CD4-positive, alpha-beta T cell treated with Interleukin-4 for 1 hour (primary cell): ENCODE results near the gene ZBTB25.

ENCODE experiments used
- DNase-seq, 2 donors: peaks; one replicate each; pipeline ENCODE4 v3.0.0-alpha.2; 2020 to 2022

Gene ZBTB25

GRCh38 chr14:64515053-64515452 is 11.4 kb upstream of the ZBTB25 start:
- DNase-seq = no peak

GRCh38 chr14:64513271-64513670 is 9.6 kb upstream of the ZBTB25 start:
- DNase-seq = no peak

GRCh38 chr14:64510825-64511671 is 7.4 kb upstream of the ZBTB25 start:
- peak; percentile 65 to 80 for DNase-seq

- no peak for DNase-seq
Observed at GRCh38 chr14:64509036-64509435, 5.4 kb upstream of the ZBTB25 start.

- DNase-seq = peak in 1 of 2 donors; percentile 19
Observed at GRCh38 chr14:64508215-64508776, 4.7 kb upstream of the ZBTB25 start.

GRCh38 chr14:64507376-64508156 is 3.9 kb upstream of the ZBTB25 start:
- DNase-seq = peak in 1 of 2 donors; percentile 27

GRCh38 chr14:64506721-64507120 is 3.1 kb upstream of the ZBTB25 start:
- no peak for DNase-seq

- peak; percentile 87 to 89 for DNase-seq
Observed at GRCh38 chr14:64504897-64505794, 1.5 kb upstream of the ZBTB25 start.

GRCh38 chr14:64504310-64504896 is 765 bp upstream of the ZBTB25 start, which contains the start of gene ZBTB1:
ZBTB1 (plus strand) TSS chr14:64504770; CDS start chr14:64521505, 16,735 bp downstream.
- peak; percentile 87 to 89 for DNase-seq

- DNase-seq = peak; percentile 30 to 61
Observed at GRCh38 chr14:64502887-64503433, 678 bp downstream of the ZBTB25 start.

- DNase-seq = peak; percentile 31 to 52
Observed at GRCh38 chr14:64502456-64502855, 1.2 kb downstream of the ZBTB25 start.

- peak in 1 of 2 donors; percentile 63 for DNase-seq
Observed at GRCh38 chr14:64501411-64502171, 2.0 kb downstream of the ZBTB25 start.

GRCh38 chr14:64500088-64500487 is 3.5 kb downstream of the ZBTB25 start:
- DNase-seq = no peak

GRCh38 chr14:64496764-64497163 is 6.9 kb downstream of the ZBTB25 start:
- peak in 1 of 2 donors; percentile 24 for DNase-seq

GRCh38 chr14:64495252-64495651 is 8.4 kb downstream of the ZBTB25 start:
- DNase-seq = no peak

GRCh38 chr14:64493455-64493854 is 10.2 kb downstream of the ZBTB25 start:
- no peak for DNase-seq

- no peak for DNase-seq
Observed at GRCh38 chr14:64491637-64492036, 12.0 kb downstream of the ZBTB25 start.

- no peak for DNase-seq
Observed at GRCh38 chr14:64488590-64489099, 15.0 kb downstream of the ZBTB25 start.

GRCh38 chr14:64478634-64479250 is 24.9 kb downstream of the ZBTB25 start:
- peak in 1 of 2 donors; percentile 60 for DNase-seq

GRCh38 chr14:64476438-64476837 is 27.2 kb downstream of the ZBTB25 start:
- no peak for DNase-seq
